ENCODE measurements around the gene PREX1.

GRCh38 chr20:48839154-48839917, 11.5 kb upstream of the PREX1 start:
- TF ChIP-seq POLR2A (IDR thresholded peaks at IDR 0.05; ENCODE audit: low read length) (no peak), GATA1 (IDR thresholded peaks at IDR 0.05; ENCODE audit: low read depth, low read length) (no peak)

Data from erythroblast (primary cell).